GM10266 (cell line): ENCODE data around the gene FBXW8.

Source experiments
- DNase-seq: peaks from one replicate; pipeline ENCODE4 v3.0.0; 2012; ENCODE audit errors: extremely low spot score
- CTCF ChIP-seq: IDR thresholded peaks from 2 replicates; pipeline ENCODE4 v1.5.1; 2012; ENCODE audit warnings: mild to moderate bottlenecking, low read depth; ENCODE audit not compliant: control insufficient read depth, insufficient read depth; ENCODE audit errors: missing control alignments

FBXW8 gene

GRCh38 chr12:116887897-116888296, 22.9 kb upstream of the FBXW8 start:
- DNase-seq, result no peak
- TF ChIP-seq CTCF, result no peak

GRCh38 chr12:116890330-116890729, 20.4 kb upstream of the FBXW8 start:
- no peak for DNase-seq
- TF ChIP-seq CTCF, result no peak

- TF ChIP-seq CTCF, result no peak
Observed at GRCh38 chr12:116891019-116891418, 19.7 kb upstream of the FBXW8 start.

GRCh38 chr12:116892349-116893140, 18.2 kb upstream of the FBXW8 start:
- no peak for TF ChIP-seq CTCF
- no peak for DNase-seq

More at GRCh38 chr12:116891019-116891418, 19.7 kb upstream of the FBXW8 start:
- no peak for DNase-seq

GRCh38 chr12:116894913-116895312, 15.8 kb upstream of the FBXW8 start:
- no peak for DNase-seq
- no peak for TF ChIP-seq CTCF

- no peak for TF ChIP-seq CTCF
- no peak for DNase-seq
Observed at GRCh38 chr12:116896411-116896924, 14.3 kb upstream of the FBXW8 start.

GRCh38 chr12:116897476-116897875, 13.3 kb upstream of the FBXW8 start:
- TF ChIP-seq CTCF, result no peak
- no peak for DNase-seq
